ENCODE measurements around the gene CCDC30.

- TF ChIP-seq POLR2AphosphoS5 (IDR thresholded peaks at IDR 0.05) (no peak), POLR2A (IDR thresholded peaks at IDR 0.05) (no peak), CTCF (IDR thresholded peaks at IDR 0.05) (no peak)
These were observed 221.1 kb downstream of the CCDC30 start for GRCh38 chr1:42684139-42684538.

All from transverse colon (tissue), 4 donors.